Kidney (tissue), 14 donors: ENCODE results near the gene HSD17B10. TPM values are rescaled to one million over a fixed set of nuclear protein-coding genes. Genes with fewer than 3 reads are reported as not detected.

Source experiments
- DNase-seq, 5 donors: peaks; one replicate each; pipeline ENCODE4 v3.0.0-alpha.2; 2013 to 2020
- FAIRE-seq: peaks from 2 replicates; lab custom pipeline; 2012; peaks lifted over from hg19 to GRCh38; lab: Jason Lieb, UNC
- H3K27ac ChIP-seq, 2 donors: one replicate each; pipeline ENCODE4 v1.7.0; 2013; ENCODE audit warnings: low read depth in 2 of 2, low read length in 2 of 2, inconsistent platforms in 1 of 2
- H3K27me3 ChIP-seq: one replicate; pipeline ENCODE4 v1.7.1; 2013; ENCODE audit warnings: low read length, inconsistent platforms; ENCODE audit not compliant: control insufficient read depth, insufficient read depth
- H3K36me3 ChIP-seq, 3 donors: one replicate each; pipeline versions ENCODE4 v1.7.0 to v1.7.1; 2013; ENCODE audit warnings: low read length in 3 of 3, control low read depth in 1 of 3, inconsistent platforms in 1 of 3; ENCODE audit not compliant: insufficient read depth in 3 of 3, control insufficient read depth in 2 of 3
- H3K4me1 ChIP-seq, 3 donors: one replicate each; pipeline versions ENCODE4 v1.7.0 to v1.7.1; 2013; ENCODE audit warnings: low read length in 3 of 3, inconsistent platforms in 1 of 3, low read depth in 1 of 3; ENCODE audit not compliant: control insufficient read depth in 2 of 3, insufficient read depth in 2 of 3
- H3K4me3 ChIP-seq, 3 donors: one replicate each; pipeline versions ENCODE4 v1.7.0 to v1.8.1; 2013; ENCODE audit warnings: low read length in 3 of 3, control low read depth in 1 of 3, inconsistent platforms in 1 of 3
- H3K9ac ChIP-seq, 3 donors: one replicate each; pipeline versions ENCODE4 v1.7.0 to v1.7.1; 2013; ENCODE audit warnings: low read length in 3 of 3, control low read depth in 1 of 3, inconsistent platforms in 1 of 3
- H3K9me3 ChIP-seq, 3 donors: one replicate each; pipeline versions ENCODE4 v1.7.0 to v1.7.1; 2013; ENCODE audit warnings: low read length in 3 of 3, control low read depth in 1 of 3, inconsistent platforms in 1 of 3; ENCODE audit not compliant: control insufficient read depth in 2 of 3, insufficient read depth in 1 of 3
- CTCF ChIP-seq: IDR thresholded peaks from 3 replicates; pipeline ENCODE4 v1.5.1; 2012; ENCODE audit warnings: mild to moderate bottlenecking, moderate library complexity, borderline replicate concordance; ENCODE audit not compliant: insufficient read depth; ENCODE audit errors: extremely low read depth
- intact Hi-C: fragments of 100-400 bp; cut with DNase I; formaldehyde crosslinking; loops from one replicate; pipeline ENCODE4 v1.11.1; 2022
- polyA plus RNA-seq: library from polyadenylated mRNA; stranded (reverse); fragments of 350-450 nt; fragmentation: Illumina TruSeq; extraction: RNeasy Lipid Tissue Mini Kit (QIAGEN cat#74804); gene quantifications from one replicate; pipeline ENCODE4 v1.2.3, GENCODE V29; 2014; ENCODE audit warnings: low read depth, low replicate concordance; ENCODE audit not compliant: insufficient read depth
- total RNA-seq: library from RNA; stranded (reverse); fragmentation: NEBNext Ultra II Directional; extraction: Animal tissue kit (Norgen Biotek cat#: 25700); gene quantifications from one replicate; pipeline ENCODE4 v1.2.1, GENCODE V29; 2021
- donor health status: control.
- donor health status: control.
- donor health status: control.
- donor health status: control.
- donor health status: control.
- donor health status: DM: yes; HTN: yes; CAD: no.
- donor health status: Normal renal cell carcinoma (clear cell type).

Gene HSD17B10
- total and polyA plus RNA-seq, 2 donors from 2014 or later = 95.2 to 255 TPM

- Histone ChIP-seq H3K4me1 (no peaks in the 10 kb centered on the region), H3K27me3 (peaks cover 3% of the 10 kb centered on the region), H3K27ac (no peak overlapping the region), H3K36me3 (no peaks in the 10 kb centered on the region), H3K4me3 (no peak overlapping the region), H3K9ac (no peak overlapping the region), H3K9me3 (no peaks in the 10 kb centered on the region)
- FAIRE-seq (no peak), DNase-seq (no peak)
- intact Hi-C loops = no loop called here
- TF ChIP-seq CTCF = no peak
These were observed 22.1 kb upstream of the HSD17B10 start for GRCh38 chrX:53456254-53456653.

GRCh38 chrX:53452812-53453211 is 18.6 kb upstream of the HSD17B10 start:
- H3K4me3 ChIP-seq = no peak overlapping the region
- H3K27me3 ChIP-seq = peaks cover 6% of the 10 kb centered on the region
- intact Hi-C loops = no loop called here
- H3K9me3 ChIP-seq = no peaks in the 10 kb centered on the region
- FAIRE-seq = no peak
- no peak for DNase-seq
- H3K9ac ChIP-seq = no peak overlapping the region
- no peak overlapping the region for H3K27ac ChIP-seq
- H3K4me1 ChIP-seq = no peaks in the 10 kb centered on the region
- no peaks in the 10 kb centered on the region for H3K36me3 ChIP-seq
- no peak for TF ChIP-seq CTCF

- intact Hi-C loops = loop anchor here (10.0 kb wide), 1 partner anchor 125 kb away; no protein-coding TSS in a partner anchor
- DNase-seq = no peak
- H3K9ac ChIP-seq = no peak overlapping the region
- no peak for FAIRE-seq
- TF ChIP-seq CTCF = no peak
- no peaks in the 10 kb centered on the region for H3K36me3 ChIP-seq
- H3K4me3 ChIP-seq = no peak overlapping the region
- no peak overlapping the region for H3K27ac ChIP-seq
- H3K9me3 ChIP-seq = no peaks in the 10 kb centered on the region
- H3K27me3 ChIP-seq = peaks cover 3% of the 10 kb centered on the region
- H3K4me1 ChIP-seq = no peaks in the 10 kb centered on the region
These were observed 15.5 kb upstream of the HSD17B10 start for GRCh38 chrX:53449632-53450031.

- no peak overlapping the region for H3K9ac ChIP-seq
- no peaks in the 10 kb centered on the region for H3K36me3 ChIP-seq
- intact Hi-C loops = loop anchor here (10.0 kb wide), 1 partner anchor 123 kb away; no protein-coding TSS in a partner anchor
- no peaks in the 10 kb centered on the region for H3K9me3 ChIP-seq
- no peak overlapping the region for H3K27ac ChIP-seq
- H3K4me1 ChIP-seq = no peaks in the 10 kb centered on the region
- TF ChIP-seq CTCF = no peak
- FAIRE-seq (no peak), DNase-seq (no peak)
- H3K27me3 ChIP-seq = peaks cover 3% of the 10 kb centered on the region
- H3K4me3 ChIP-seq = no peak overlapping the region
These were observed 13.3 kb upstream of the HSD17B10 start for GRCh38 chrX:53447441-53447840.
